ENCODE measurements around the gene FASLG.

DNA sequence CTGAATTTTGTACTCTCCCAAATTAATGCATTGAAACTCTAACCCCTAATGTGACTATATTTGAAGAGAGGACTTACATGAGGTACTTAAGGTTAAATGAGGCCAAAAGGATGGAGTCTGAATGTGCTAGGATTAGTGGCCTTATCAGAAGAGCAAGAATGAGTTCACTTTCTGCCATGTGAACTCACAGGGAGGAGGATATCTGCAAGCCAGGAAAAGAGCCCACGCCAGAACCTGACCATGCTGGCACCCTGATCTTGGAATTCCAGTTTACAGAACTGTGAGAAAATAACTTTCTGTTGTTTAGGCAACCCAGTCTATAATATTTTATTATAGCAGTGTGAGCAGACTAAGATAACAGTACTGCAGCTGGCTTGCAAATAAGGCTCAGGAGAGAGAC is 12.2 kb upstream of the FASLG start:
- TF ChIP-seq POLR2AphosphoS5 (IDR thresholded peaks at IDR 0.05; ENCODE audit: low read depth, low read length): no peak
- TF ChIP-seq SIN3A (IDR thresholded peaks at IDR 0.05; ENCODE audit: borderline replicate concordance, insufficient read depth, low read length): no peak
- TF ChIP-seq, protein P1, sequence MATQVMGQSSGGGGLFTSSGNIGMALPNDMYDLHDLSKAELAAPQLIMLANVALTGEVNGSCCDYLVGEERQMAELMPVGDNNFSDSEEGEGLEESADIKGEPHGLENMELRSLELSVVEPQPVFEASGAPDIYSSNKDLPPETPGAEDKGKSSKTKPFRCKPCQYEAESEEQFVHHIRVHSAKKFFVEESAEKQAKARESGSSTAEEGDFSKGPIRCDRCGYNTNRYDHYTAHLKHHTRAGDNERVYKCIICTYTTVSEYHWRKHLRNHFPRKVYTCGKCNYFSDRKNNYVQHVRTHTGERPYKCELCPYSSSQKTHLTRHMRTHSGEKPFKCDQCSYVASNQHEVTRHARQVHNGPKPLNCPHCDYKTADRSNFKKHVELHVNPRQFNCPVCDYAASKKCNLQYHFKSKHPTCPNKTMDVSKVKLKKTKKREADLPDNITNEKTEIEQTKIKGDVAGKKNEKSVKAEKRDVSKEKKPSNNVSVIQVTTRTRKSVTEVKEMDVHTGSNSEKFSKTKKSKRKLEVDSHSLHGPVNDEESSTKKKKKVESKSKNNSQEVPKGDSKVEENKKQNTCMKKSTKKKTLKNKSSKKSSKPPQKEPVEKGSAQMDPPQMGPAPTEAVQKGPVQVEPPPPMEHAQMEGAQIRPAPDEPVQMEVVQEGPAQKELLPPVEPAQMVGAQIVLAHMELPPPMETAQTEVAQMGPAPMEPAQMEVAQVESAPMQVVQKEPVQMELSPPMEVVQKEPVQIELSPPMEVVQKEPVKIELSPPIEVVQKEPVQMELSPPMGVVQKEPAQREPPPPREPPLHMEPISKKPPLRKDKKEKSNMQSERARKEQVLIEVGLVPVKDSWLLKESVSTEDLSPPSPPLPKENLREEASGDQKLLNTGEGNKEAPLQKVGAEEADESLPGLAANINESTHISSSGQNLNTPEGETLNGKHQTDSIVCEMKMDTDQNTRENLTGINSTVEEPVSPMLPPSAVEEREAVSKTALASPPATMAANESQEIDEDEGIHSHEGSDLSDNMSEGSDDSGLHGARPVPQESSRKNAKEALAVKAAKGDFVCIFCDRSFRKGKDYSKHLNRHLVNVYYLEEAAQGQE (IDR thresholded peaks at IDR 0.05; ENCODE audit: insufficient read depth in 1 of 2, low read depth in 2 of 2, low read length in 2 of 2): no peak
